Parathyroid adenoma (tissue), 2 donors: ENCODE data around the gene SRGAP3.

Source experiments
- H2AFZ ChIP-seq: fragments of 300-600 bp; sonication (generic); one replicate; pipeline ENCODE4 v1.7.0; 2017; ENCODE audit warnings: antibody characterized with exemption, mild to moderate bottlenecking
- H3K27ac ChIP-seq: fragments of 300-600 bp; sonication (generic); one replicate; pipeline ENCODE4 v1.7.0; 2017
- H3K27me3 ChIP-seq: fragments of 300-600 bp; sonication (generic); one replicate; pipeline ENCODE4 v1.7.0; 2017; ENCODE audit warnings: low read length; ENCODE audit not compliant: control insufficient read depth, insufficient read depth
- H3K36me3 ChIP-seq: fragments of 300-600 bp; sonication (generic); one replicate; pipeline ENCODE4 v1.7.0; 2017; ENCODE audit warnings: low read length; ENCODE audit not compliant: control insufficient read depth, insufficient read depth
- H3K4me1 ChIP-seq: fragments of 300-600 bp; sonication (generic); one replicate; pipeline ENCODE4 v1.7.0; 2017; ENCODE audit warnings: control low read depth
- H3K4me2 ChIP-seq: fragments of 300-600 bp; sonication (generic); one replicate; pipeline ENCODE4 v1.7.0; 2017; ENCODE audit warnings: low read length
- H3K4me3 ChIP-seq: fragments of 300-600 bp; sonication (generic); one replicate; pipeline ENCODE4 v1.7.0; 2017; ENCODE audit warnings: low read depth, low read length
- H3K79me2 ChIP-seq: fragments of 300-600 bp; sonication (generic); one replicate; pipeline ENCODE4 v1.7.0; 2017; ENCODE audit warnings: control low read depth
- H3K9ac ChIP-seq: fragments of 300-600 bp; sonication (generic); one replicate; pipeline ENCODE4 v1.7.0; 2017; ENCODE audit warnings: mild to moderate bottlenecking
- H3K9me3 ChIP-seq: fragments of 300-600 bp; sonication (generic); one replicate; pipeline ENCODE4 v1.7.0; 2017; ENCODE audit warnings: low read length; ENCODE audit not compliant: control insufficient read depth
- CTCF ChIP-seq: fragments of 300-600 bp; sonication (generic); IDR thresholded peaks from one replicate; pipeline ENCODE4 v1.7.0; 2017; ENCODE audit warnings: antibody characterized with exemption, mild to moderate bottlenecking
- donor health status: primary hyperparathyroidism.

The SRGAP3 gene

GRCh38 chr3:8980756-8981257 lies 268.6 kb downstream of the SRGAP3 start:
- no peaks in the 10 kb centered on the region for H3K36me3 ChIP-seq
- H3K27ac ChIP-seq = no peak overlapping the region
- H3K4me2 ChIP-seq = no peak overlapping the region
- H3K27me3 ChIP-seq = no peaks in the 10 kb centered on the region
- no peak overlapping the region for H2AFZ ChIP-seq
- H3K9ac ChIP-seq = no peak overlapping the region
- no peak for TF ChIP-seq CTCF
- no peaks in the 10 kb centered on the region for H3K79me2 ChIP-seq
- no peaks in the 10 kb centered on the region for H3K9me3 ChIP-seq
- H3K4me3 ChIP-seq = no peak overlapping the region
- no peaks in the 10 kb centered on the region for H3K4me1 ChIP-seq

DNA sequence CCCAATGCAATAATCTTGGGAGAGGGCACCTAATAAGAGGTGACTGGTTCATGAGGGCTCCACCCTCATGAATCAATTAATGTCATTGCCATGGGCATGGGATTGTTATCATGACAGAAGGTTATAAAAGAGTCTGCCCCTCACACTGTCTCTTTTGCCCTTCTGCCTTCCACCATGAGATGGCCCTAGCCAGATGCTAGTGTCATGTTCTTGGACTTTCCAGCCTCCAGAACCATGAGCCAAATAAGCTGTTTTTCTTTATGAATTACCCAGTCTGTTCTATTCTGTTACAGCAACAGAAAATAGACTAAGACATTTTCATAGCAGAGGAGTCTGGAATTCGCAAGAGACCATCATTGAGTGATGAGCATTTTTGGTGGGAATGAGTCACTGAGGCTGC lies 270.2 kb downstream of the SRGAP3 start:
- no peak overlapping the region for H2AFZ ChIP-seq
- H3K9ac ChIP-seq = no peak overlapping the region
- H3K27me3 ChIP-seq = no peaks in the 10 kb centered on the region
- H3K4me1 ChIP-seq = no peaks in the 10 kb centered on the region
- H3K9me3 ChIP-seq = no peaks in the 10 kb centered on the region
- H3K36me3 ChIP-seq = no peaks in the 10 kb centered on the region
- H3K79me2 ChIP-seq = no peaks in the 10 kb centered on the region
- no peak overlapping the region for H3K4me3 ChIP-seq
- H3K4me2 ChIP-seq = no peak overlapping the region
- no peak overlapping the region for H3K27ac ChIP-seq
- no peak for TF ChIP-seq CTCF

DNA sequence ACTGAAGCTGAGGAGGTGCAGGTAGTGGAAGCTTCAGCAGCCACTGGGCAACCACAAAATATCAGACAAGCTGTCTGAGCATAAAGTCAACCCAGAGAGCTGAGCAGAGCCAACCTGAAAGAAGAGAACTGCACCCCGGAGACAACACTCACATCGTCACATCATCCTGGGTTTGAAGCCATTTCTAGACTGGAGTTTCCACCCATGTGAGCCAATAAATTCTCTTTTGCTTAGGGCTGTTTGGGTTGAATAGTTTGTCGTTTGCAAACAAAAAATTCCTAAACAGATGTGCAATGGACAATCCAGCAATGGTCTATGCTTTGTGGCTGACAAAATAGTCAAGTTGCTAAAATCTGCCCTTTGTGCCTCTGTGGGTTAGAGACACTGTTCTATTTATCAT lies 270.9 kb downstream of the SRGAP3 start:
- no peaks in the 10 kb centered on the region for H3K36me3 ChIP-seq
- no peaks in the 10 kb centered on the region for H3K9me3 ChIP-seq
- H3K9ac ChIP-seq = no peak overlapping the region
- no peaks in the 10 kb centered on the region for H3K4me1 ChIP-seq
- H3K4me3 ChIP-seq = no peak overlapping the region
- no peaks in the 10 kb centered on the region for H3K27me3 ChIP-seq
- TF ChIP-seq CTCF = no peak
- no peaks in the 10 kb centered on the region for H3K79me2 ChIP-seq
- no peak overlapping the region for H3K4me2 ChIP-seq
- H3K27ac ChIP-seq = no peak overlapping the region
- no peak overlapping the region for H2AFZ ChIP-seq

GRCh38 chr3:8976540-8977182 lies 272.8 kb downstream of the SRGAP3 start:
- Histone ChIP-seq H2AFZ (no peak overlapping the region), H3K27ac (no peak overlapping the region), H3K27me3 (no peaks in the 10 kb centered on the region), H3K36me3 (no peaks in the 10 kb centered on the region), H3K9me3 (no peaks in the 10 kb centered on the region), H3K4me1 (no peaks in the 10 kb centered on the region), H3K4me2 (no peak overlapping the region), H3K4me3 (no peak overlapping the region), H3K79me2 (no peaks in the 10 kb centered on the region), H3K9ac (no peak overlapping the region)
- TF ChIP-seq CTCF = no peak
